ENCODE measurements around the gene TUBD1.

DNA sequence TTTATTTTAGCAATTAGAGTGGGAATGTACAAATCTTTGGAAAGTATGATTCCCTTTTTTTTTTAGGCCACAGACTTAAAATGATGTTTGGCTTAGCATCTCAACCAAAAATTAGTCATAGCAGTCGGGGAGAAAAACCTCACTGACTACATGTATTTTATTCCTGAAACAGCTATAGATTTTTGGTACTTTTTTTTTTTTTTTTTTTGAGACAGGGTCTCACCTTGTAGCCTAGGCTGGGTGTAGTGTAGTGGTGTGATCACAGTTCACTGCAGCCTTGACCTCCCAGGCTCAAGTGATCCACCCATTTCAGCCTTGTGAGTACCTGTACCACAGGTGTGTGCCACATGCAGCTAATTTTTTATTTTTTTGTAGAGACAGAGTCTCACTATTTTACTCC is 48.4 kb upstream of the TUBD1 start:
- TF ChIP-seq POLR2A (IDR thresholded peaks at IDR 0.05) (no peak), CTCF (IDR thresholded peaks at IDR 0.05) (no peak), EP300 (IDR thresholded peaks at IDR 0.05) (no peak)

All from suprapubic skin (tissue), 3 donors.